PC-3 (cell line): ENCODE measurements around the gene LCE6A. TPM values are rescaled to one million over a fixed set of nuclear protein-coding genes. Genes with fewer than 3 reads are reported as not detected.

Experiments
- ATAC-seq: fragments of 200-7000 bp; cut with Tn5 transposase; 2 replicates; pipeline ENCODE4 v1.9.1; 2020; ENCODE audit warnings: mild to moderate bottlenecking, moderate library complexity
- BruUV-seq: library from RNA; stranded (reverse); fragments of 400-500 nt; replicated peaks from 2 replicates; lab custom pipeline; 2021; lab: Mats Ljungman, UMichigan
- CTCF ChIA-PET: fragments of 300-600 bp; sonication (Branson Sonifier 250); formaldehyde crosslinking; loops from one replicate; lab custom pipeline; 2022; ENCODE audit warnings: antibody characterized with exemption; lab: Charles Lee
- POLR2A ChIA-PET: fragments of 300-600 bp; sonication (Branson Sonifier 250); formaldehyde crosslinking; loops from one replicate; lab custom pipeline; 2022; ENCODE audit warnings: antibody characterized with exemption; ENCODE audit not compliant: unreplicated experiment; lab: Charles Lee
- DNase-seq: peaks from one replicate; pipeline ENCODE4 v3.0.0-alpha.2; 2015
- H2AFZ ChIP-seq: fragments of 300-600 bp; sonication (generic); 2 replicates; pipeline ENCODE4 v1.6.0; 2016; ENCODE audit warnings: antibody characterized with exemption, low read length
- H3F3A ChIP-seq: fragments of 300-600 bp; sonication (generic); one replicate; pipeline ENCODE4 v1.6.0; 2017; ENCODE audit warnings: antibody characterized with exemption, low read length, control low read depth, mild to moderate bottlenecking; ENCODE audit not compliant: unreplicated experiment
- H3K27ac ChIP-seq: fragments of 300-600 bp; sonication (generic); 2 replicates; pipeline ENCODE4 v1.5.1; 2016; ENCODE audit warnings: mild to moderate bottlenecking, low read length
- H3K27me3 ChIP-seq: fragments of 300-600 bp; sonication (generic); 2 replicates; pipeline ENCODE4 v1.6.1; 2016; ENCODE audit warnings: low read length, mixed read lengths
- H3K36me3 ChIP-seq: fragments of 300-600 bp; sonication (generic); 2 replicates; pipeline ENCODE4 v1.6.1; 2016; ENCODE audit warnings: low read depth, mixed run types, low read length, mixed read lengths
- H3K4me1 ChIP-seq: fragments of 300-600 bp; sonication (generic); 2 replicates; pipeline ENCODE4 v1.5.1; 2016; ENCODE audit warnings: low read length; ENCODE audit not compliant: insufficient read depth
- H3K4me2 ChIP-seq: fragments of 300-600 bp; sonication (generic); 2 replicates; pipeline ENCODE4 v1.6.0; 2016; ENCODE audit warnings: low read length
- H3K4me3 ChIP-seq: fragments of 300-600 bp; sonication (generic); 2 replicates; pipeline ENCODE4 v1.5.1; 2016; ENCODE audit warnings: mild to moderate bottlenecking, low read length, mixed read lengths
- H3K79me2 ChIP-seq: fragments of 300-600 bp; sonication (generic); 2 replicates; pipeline ENCODE4 v1.6.1; 2017; ENCODE audit warnings: low read length, mixed read lengths
- H3K9ac ChIP-seq: fragments of 300-600 bp; sonication (generic); 2 replicates; pipeline ENCODE4 v1.6.0; 2016; ENCODE audit warnings: mild to moderate bottlenecking, low read length
- H3K9me2 ChIP-seq: fragments of 300-600 bp; sonication (generic); replicated peaks from 2 replicates; pipeline ENCODE4 v1.6.1; 2016; ENCODE audit warnings: mixed run types, low read length, mixed read lengths
- H3K9me3 ChIP-seq: fragments of 300-600 bp; sonication (generic); 2 replicates; pipeline ENCODE4 v1.6.1; 2016; ENCODE audit warnings: low read length, mixed read lengths
- H4K20me1 ChIP-seq: fragments of 300-600 bp; sonication (generic); 2 replicates; pipeline ENCODE4 v1.6.1; 2016; ENCODE audit warnings: low read length, mixed read lengths
- EZH2 ChIP-seq: fragments of 300-600 bp; sonication (generic); IDR thresholded peaks from one replicate; pipeline ENCODE4 v1.6.1; 2017; ENCODE audit warnings: antibody characterized with exemption, mild to moderate bottlenecking, low read length; ENCODE audit not compliant: unreplicated experiment
- EZH2phosphoT487 ChIP-seq: fragments of 300-600 bp; sonication (generic); IDR thresholded peaks from 2 replicates; pipeline ENCODE4 v1.6.1; 2018; ENCODE audit warnings: mild to moderate bottlenecking, antibody characterized with exemption, low read length, borderline replicate concordance
- intact Hi-C: fragments of 100-400 bp; cut with micrococcal nuclease; formaldehyde crosslinking; loops from 2 replicates; pipeline ENCODE4 v1.9.0; 2023
- total RNA-seq: library from RNA; depleted of rRNA; stranded (reverse); fragments of >200 nt; gene quantifications from 2 replicates; pipeline ENCODE4 v1.2.3, GENCODE V29; 2014
- TF ChIP-seq, protein P1 (sequence below): fragments of 300-600 bp; sonication (generic); conservative IDR thresholded peaks from 2 replicates; pipeline ENCODE4 v1.5.1; 2017; ENCODE audit warnings: antibody characterized with exemption, low read depth, mild to moderate bottlenecking, low read length

LCE6A gene
- total RNA-seq, 1 experiment from 2014 or later: not detected

DNA sequence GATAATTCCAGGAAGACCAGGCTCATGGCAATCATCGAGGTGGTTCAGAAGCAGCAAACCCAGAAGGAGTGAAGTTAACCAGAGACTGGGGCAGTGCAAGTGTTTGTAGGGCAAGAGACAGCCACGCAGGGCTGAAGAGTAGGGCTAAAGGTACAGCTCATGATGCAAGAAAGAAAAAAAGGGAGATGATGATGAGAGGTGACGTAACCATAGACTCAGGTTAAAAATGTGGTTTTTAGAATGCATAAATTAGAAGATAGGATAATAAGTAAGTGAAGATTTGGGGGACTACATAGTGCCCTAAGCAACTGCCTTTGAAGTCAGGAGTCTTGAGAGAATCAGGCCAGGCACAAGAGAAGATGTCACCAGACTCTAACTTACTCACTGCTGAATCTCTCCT lies 17.5 kb downstream of the LCE6A start:
- H3K9ac ChIP-seq: no peak overlapping the region
- CTCF ChIA-PET: no interaction called here

DNA sequence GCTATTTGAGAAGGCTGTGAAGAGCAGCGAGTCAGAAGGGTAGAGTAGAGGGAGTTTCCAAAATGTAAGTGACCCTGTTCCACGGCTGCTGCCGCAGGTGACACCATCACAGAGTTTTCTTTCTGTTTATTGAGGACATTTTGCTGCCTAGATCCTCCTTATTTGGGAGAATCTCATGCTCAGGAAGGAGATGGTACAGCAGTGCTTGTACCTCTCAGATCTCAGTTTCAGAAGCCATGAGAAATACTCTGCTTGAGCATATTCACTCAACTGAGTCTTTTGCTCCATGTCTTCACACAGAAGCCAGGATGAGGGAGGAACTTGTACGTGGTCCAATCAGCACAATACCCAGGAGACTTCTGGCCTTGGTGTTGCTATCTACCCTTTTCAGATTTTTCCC lies 18.7 kb downstream of the LCE6A start:
- no peak for ATAC-seq
- peaks cover 17% of the 10 kb centered on the region for H3K27me3 ChIP-seq
- H3K79me2 ChIP-seq: no peaks in the 10 kb centered on the region
- H3K4me3 ChIP-seq: no peak overlapping the region
- H3K36me3 ChIP-seq: no peaks in the 10 kb centered on the region
- H4K20me1 ChIP-seq: no peaks in the 10 kb centered on the region
- no peak overlapping the region for H3K4me2 ChIP-seq
- no peaks in the 10 kb centered on the region for H3K9me3 ChIP-seq
- CTCF ChIA-PET: no interaction called here
- DNase-seq: no peak
- no peak overlapping the region for H3K27ac ChIP-seq
- no peaks in the 10 kb centered on the region for H3K4me1 ChIP-seq
- H3K9me2 ChIP-seq: no peaks in the 10 kb centered on the region
- POLR2A ChIA-PET: no interaction called here
- no peak overlapping the region for H2AFZ ChIP-seq
- TF ChIP-seq EZH2phosphoT487: no peak
- no peak for TF ChIP-seq EZH2
- TF ChIP-seq, protein P1, sequence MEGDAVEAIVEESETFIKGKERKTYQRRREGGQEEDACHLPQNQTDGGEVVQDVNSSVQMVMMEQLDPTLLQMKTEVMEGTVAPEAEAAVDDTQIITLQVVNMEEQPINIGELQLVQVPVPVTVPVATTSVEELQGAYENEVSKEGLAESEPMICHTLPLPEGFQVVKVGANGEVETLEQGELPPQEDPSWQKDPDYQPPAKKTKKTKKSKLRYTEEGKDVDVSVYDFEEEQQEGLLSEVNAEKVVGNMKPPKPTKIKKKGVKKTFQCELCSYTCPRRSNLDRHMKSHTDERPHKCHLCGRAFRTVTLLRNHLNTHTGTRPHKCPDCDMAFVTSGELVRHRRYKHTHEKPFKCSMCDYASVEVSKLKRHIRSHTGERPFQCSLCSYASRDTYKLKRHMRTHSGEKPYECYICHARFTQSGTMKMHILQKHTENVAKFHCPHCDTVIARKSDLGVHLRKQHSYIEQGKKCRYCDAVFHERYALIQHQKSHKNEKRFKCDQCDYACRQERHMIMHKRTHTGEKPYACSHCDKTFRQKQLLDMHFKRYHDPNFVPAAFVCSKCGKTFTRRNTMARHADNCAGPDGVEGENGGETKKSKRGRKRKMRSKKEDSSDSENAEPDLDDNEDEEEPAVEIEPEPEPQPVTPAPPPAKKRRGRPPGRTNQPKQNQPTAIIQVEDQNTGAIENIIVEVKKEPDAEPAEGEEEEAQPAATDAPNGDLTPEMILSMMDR: no peak
- BruUV-seq: no TSS peak
- no peak overlapping the region for H3K9ac ChIP-seq
- no peaks in the 10 kb centered on the region for H3F3A ChIP-seq
- intact Hi-C loops: no loop called here

More for the DNA sequence above, 17.5 kb downstream of the LCE6A start:
- TF ChIP-seq, protein P1: no peak
- TF ChIP-seq EZH2 (no peak), EZH2phosphoT487 (no peak)
- H3K27me3 ChIP-seq: peaks cover 17% of the 10 kb centered on the region
- H3K4me3 ChIP-seq: no peak overlapping the region
- POLR2A ChIA-PET: no interaction called here
- no peaks in the 10 kb centered on the region for H3K9me2 ChIP-seq
- H3K79me2 ChIP-seq: no peaks in the 10 kb centered on the region
- H3K4me1 ChIP-seq: no peaks in the 10 kb centered on the region
- H2AFZ ChIP-seq: no peak overlapping the region
- no peaks in the 10 kb centered on the region for H3K9me3 ChIP-seq
- no TSS peak for BruUV-seq
- H3F3A ChIP-seq: no peaks in the 10 kb centered on the region
- H3K4me2 ChIP-seq: no peak overlapping the region
- no peaks in the 10 kb centered on the region for H3K36me3 ChIP-seq
- H3K27ac ChIP-seq: no peak overlapping the region
- no peak for ATAC-seq
- no peak for DNase-seq
- intact Hi-C loops: no loop called here
- no peaks in the 10 kb centered on the region for H4K20me1 ChIP-seq

DNA sequence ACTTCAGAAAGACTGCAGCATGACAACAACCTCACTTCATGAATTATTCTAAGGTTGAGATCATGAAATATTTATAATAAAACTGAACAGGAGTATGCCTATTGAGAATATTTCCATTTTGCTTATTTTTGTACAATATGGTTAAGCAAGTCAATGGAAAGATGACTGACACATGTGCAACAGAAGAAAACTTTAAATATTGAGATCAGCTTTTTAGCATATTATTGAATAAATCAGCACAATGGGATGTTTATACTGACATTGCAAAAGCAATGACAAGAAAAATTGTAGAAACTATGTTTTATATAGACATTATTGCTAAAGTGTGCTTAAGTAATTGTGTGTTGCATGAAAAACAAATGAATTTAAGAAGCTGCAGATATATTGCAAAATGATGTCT lies 21.8 kb downstream of the LCE6A start:
- Histone ChIP-seq H3K4me2 (no peak overlapping the region), H3K9ac (no peak overlapping the region), H3F3A (no peaks in the 10 kb centered on the region), H3K4me1 (no peaks in the 10 kb centered on the region), H3K4me3 (no peak overlapping the region), H3K79me2 (no peaks in the 10 kb centered on the region), H3K27ac (no peak overlapping the region), H3K9me3 (no peaks in the 10 kb centered on the region), H3K9me2 (no peaks in the 10 kb centered on the region), H3K36me3 (no peaks in the 10 kb centered on the region), H3K27me3 (peaks cover 11% of the 10 kb centered on the region), H4K20me1 (no peaks in the 10 kb centered on the region), H2AFZ (no peak overlapping the region)
- BruUV-seq: no TSS peak
- TF ChIP-seq, protein P1: no peak
- TF ChIP-seq EZH2phosphoT487 (no peak), EZH2 (no peak)
- intact Hi-C loops: no loop called here
- DNase-seq (no peak), ATAC-seq (no peak)
- POLR2A ChIA-PET: no interaction called here
- CTCF ChIA-PET: no interaction called here
